Muscle of leg (tissue), 11 donors: ENCODE results near the gene WSCD1. TPM values are rescaled to one million over a fixed set of nuclear protein-coding genes. Genes with fewer than 3 reads are reported as not detected.
A peak's percentile ranks its signal among the peaks of the same experiment; 100 is the strongest.

Experiments
- DNase-seq: peaks from one replicate; pipeline ENCODE4 v3.0.0; 2013
- H3K27ac ChIP-seq: one replicate; pipeline ENCODE4 v1.5.1; 2013; ENCODE audit warnings: mild to moderate bottlenecking, low read length, control low read depth
- H3K27me3 ChIP-seq: one replicate; pipeline ENCODE4 v1.6.1; 2013; ENCODE audit warnings: low read length; ENCODE audit not compliant: control insufficient read depth, insufficient read depth
- H3K36me3 ChIP-seq: one replicate; pipeline ENCODE4 v1.6.1; 2013; ENCODE audit warnings: low read length; ENCODE audit not compliant: control insufficient read depth, insufficient read depth
- H3K4me1 ChIP-seq: one replicate; pipeline ENCODE4 v1.6.1; 2013; ENCODE audit warnings: low read length; ENCODE audit not compliant: control insufficient read depth, insufficient read depth
- H3K4me3 ChIP-seq: one replicate; pipeline ENCODE4 v1.5.1; 2013; ENCODE audit warnings: low read length, control low read depth
- H3K9me3 ChIP-seq: replicated peaks from 2 replicates; pipeline ENCODE4 v1.6.1; 2013; ENCODE audit warnings: low read depth, low read length; ENCODE audit not compliant: control insufficient read depth
- WGBS: methylation state at CpG from one replicate; pipeline ENCODE4 v1.1.5; 2013; ENCODE audit warnings: missing lambda C conversion rate; ENCODE audit not compliant: insufficient coverage; 5-methylcytosine and 5-hydroxymethylcytosine counted together
- polyA plus RNA-seq, 8 donors: library from polyadenylated mRNA; unstranded; fragments of 120-200 nt; gene quantifications; one replicate each; pipeline versions ENCODE4 v1.2.1 to v1.2.3, GENCODE V29; 2013; ENCODE audit warnings: inconsistent platforms in 1 of 8, low replicate concordance in 1 of 8; ENCODE audit not compliant: insufficient read length in 8 of 8, insufficient read depth in 1 of 8
- total RNA-seq: library from RNA; stranded (reverse); fragments of 120-200 nt; gene quantifications from one replicate; pipeline ENCODE4 v1.2.4, GENCODE V29; 2013

WSCD1 gene
- total and polyA plus RNA-seq, 9 donors = 32.0 to 44.2 (median 40.1) TPM

DNA sequence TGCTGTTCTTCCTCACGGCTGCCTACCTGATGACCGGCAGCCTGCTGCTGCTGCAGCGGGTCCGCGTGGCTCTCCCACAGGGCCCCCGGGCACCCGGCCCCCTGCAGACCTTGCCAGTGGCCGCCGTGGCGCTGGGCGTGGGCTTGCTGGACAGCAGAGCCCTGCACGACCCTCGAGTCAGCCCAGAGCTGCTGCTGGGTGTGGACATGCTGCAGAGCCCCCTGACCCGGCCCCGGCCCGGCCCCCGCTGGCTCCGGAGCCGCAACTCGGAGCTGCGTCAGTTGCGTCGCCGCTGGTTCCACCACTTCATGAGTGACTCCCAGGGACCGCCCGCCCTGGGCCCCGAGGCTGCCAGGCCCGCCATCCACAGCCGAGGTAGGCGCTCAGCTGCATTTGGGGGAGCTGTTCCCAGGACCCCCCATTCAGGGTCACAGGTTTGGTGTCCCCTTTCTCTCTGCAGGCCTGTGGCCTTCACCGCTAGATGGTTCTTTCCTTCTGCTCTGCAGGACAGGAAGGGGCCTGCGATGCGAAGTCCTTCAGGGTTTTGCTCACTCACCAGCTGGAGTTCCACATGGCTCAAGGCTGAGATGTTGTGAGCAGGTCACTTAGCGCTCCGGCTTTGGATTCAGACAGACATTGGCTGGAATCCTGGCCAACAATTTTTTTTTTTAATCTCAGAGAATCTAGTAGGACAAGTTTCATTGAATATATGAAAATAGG, 10.7 kb downstream of the WSCD1 start:
- peaks cover 15% of the 10 kb centered on the region for H3K36me3 ChIP-seq
- H3K27ac ChIP-seq = no peak overlapping the region
- H3K27me3 ChIP-seq = no peaks in the 10 kb centered on the region
- WGBS = 85% methylated on average over 32 of the region's 35 CpGs
- H3K4me3 ChIP-seq = no peak overlapping the region
- no peak for DNase-seq
- H3K9me3 ChIP-seq = no peaks in the 10 kb centered on the region
- peaks cover 91% of the 10 kb centered on the region for H3K4me1 ChIP-seq

DNA sequence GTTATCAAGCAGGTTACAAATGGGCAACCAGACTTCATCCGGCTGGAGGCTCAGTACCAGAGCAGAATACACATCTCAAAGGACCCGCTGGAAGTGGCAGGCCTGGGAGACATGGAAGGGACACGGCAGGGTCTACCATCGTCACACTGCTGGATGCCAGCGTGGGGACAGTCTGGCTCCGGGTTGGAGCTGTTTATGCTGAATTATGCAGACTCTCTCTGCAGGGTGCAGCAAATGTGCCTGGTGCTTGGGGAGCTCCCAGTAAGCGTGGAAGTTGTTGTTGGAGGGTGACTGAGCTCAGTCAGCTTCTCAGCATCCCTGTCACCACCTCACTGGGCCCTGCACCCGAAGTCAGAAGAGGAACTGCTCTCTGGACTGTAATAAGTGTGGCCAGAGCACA, 12.2 kb downstream of the WSCD1 start:
- Histone ChIP-seq H3K4me1 (peaks cover 80% of the 10 kb centered on the region), H3K36me3 (peaks cover 16% of the 10 kb centered on the region), H3K27ac (peak overlapping the region; percentile 53), H3K27me3 (no peaks in the 10 kb centered on the region), H3K9me3 (no peaks in the 10 kb centered on the region), H3K4me3 (no peak overlapping the region)
- WGBS = 70% methylated on average over 6 of the region's 8 CpGs
- DNase-seq = no peak

DNA sequence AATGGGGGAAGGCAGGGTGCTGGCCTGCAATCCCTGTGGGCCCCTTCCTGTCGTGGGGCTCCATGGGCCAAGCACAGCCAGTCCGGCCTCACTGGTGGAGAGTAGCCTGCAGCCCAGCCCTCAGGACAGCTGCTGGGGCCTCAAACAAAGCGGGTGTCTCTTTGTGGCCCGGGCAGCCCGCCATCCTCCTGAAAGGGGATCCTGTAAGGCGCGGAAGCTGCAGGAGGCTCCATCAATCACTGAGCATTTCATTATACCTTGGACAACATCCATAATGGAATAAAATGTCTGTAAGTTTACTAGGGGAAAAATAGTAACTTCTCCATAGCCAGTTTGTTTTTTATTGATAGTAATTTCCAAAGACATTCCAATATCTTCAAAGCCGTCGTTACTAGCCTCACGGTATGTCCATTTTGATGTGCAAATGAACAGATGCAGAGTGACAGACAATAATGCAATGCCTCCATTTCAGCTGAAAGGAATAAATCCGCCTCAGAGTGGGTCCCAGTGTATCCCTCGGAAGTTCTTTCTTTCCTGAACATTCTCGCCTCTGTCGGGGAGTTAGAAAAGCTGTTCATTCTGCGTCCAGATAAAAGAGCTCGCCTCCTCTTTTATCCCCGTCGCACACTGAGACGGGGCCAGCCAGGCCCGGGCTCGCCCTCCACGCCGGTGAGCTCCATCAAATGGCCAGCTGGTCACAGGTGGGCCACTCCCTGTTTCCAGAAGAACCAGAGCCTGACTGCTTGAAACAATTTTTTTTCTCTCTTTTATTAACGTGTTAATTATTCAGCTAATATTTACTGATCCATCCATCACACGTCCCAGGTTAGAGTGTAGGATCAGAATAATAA, 14.4 kb downstream of the WSCD1 start:
- no peak overlapping the region for H3K4me3 ChIP-seq
- 36% methylated on average over 15 of the region's 25 CpGs for WGBS
- DNase-seq = peak; percentile 91
- H3K9me3 ChIP-seq = no peaks in the 10 kb centered on the region
- H3K36me3 ChIP-seq = peaks cover 34% of the 10 kb centered on the region
- H3K4me1 ChIP-seq = peaks cover 59% of the 10 kb centered on the region
- H3K27ac ChIP-seq = peak overlapping the region; percentile 92
- no peaks in the 10 kb centered on the region for H3K27me3 ChIP-seq

DNA sequence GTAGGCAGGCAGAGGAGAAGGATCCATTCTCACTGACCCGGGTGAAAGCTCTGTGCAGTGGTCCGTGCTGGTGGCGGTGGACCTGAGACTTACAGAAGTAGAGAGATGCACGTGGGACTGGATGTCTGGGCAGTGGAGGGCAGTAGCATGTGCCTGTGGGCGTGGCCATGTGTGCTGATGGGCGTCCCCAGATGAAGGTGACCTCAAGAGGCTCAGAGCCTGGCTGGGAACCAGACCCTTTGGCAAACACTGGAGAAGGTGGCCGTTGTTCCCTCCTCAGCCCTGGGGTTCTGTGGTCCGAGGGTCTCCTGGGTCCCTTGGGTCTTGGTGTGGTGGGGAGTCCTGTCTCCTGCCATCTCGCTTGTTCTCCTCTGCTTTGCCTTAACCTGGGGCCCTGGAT, 15.6 kb downstream of the WSCD1 start:
- WGBS = 78% methylated on average over 6 of the region's 9 CpGs
- Histone ChIP-seq H3K9me3 (no peaks in the 10 kb centered on the region), H3K4me3 (no peak overlapping the region), H3K4me1 (peaks cover 57% of the 10 kb centered on the region), H3K36me3 (peaks cover 40% of the 10 kb centered on the region), H3K27me3 (no peaks in the 10 kb centered on the region), H3K27ac (peak overlapping the region; percentile 92)
- peak; percentile 36 for DNase-seq

DNA sequence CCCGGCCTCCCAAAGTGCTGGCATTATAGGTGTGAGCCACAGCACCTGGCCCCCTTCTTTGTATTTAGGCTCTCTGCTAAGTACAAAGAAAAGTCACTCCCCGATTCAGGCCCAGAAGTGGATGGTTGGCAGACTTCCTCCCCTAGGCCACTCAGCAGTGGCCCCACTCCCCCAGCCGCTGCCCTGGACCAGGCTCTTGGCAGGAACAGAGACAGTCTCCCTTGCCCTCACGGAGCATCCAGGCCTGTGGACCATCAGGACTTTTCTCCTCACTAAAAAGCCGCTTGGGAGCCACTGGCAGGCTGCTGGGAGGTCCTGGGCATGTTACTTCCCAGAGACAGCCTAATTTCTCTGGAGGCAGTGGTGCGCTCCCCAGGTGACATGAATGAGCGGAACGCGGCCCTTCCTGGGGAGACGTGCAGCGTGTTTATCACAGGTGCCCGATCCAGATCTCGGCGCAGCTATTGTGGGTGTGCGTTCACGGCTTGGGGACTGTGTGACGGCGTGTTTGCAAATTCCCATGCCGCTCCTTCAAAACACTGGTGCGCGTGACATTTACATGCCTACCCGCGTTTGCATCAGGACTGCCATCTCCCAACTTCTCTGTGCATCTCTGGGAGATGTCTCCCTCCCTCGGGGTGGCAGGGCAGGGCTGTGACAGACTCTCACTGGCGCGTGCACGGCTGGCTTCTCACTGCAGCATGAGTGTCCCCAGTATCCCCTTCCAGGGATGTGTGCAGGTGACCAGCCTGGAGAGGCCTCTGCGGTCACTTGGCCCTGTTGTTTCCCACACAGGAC, 16.6 kb downstream of the WSCD1 start:
- 86% methylated on average over 28 of the region's 28 CpGs for WGBS
- no peak for DNase-seq
- Histone ChIP-seq H3K27me3 (no peaks in the 10 kb centered on the region), H3K4me1 (peaks cover 58% of the 10 kb centered on the region), H3K4me3 (no peak overlapping the region), H3K27ac (no peak overlapping the region), H3K36me3 (peaks cover 36% of the 10 kb centered on the region), H3K9me3 (no peaks in the 10 kb centered on the region)

GRCh38 chr17:6088141-6088540, 18.0 kb downstream of the WSCD1 start:
- Histone ChIP-seq H3K4me3 (no peak overlapping the region), H3K27ac (no peak overlapping the region), H3K4me1 (peaks cover 56% of the 10 kb centered on the region), H3K27me3 (no peaks in the 10 kb centered on the region), H3K36me3 (peaks cover 32% of the 10 kb centered on the region), H3K9me3 (no peaks in the 10 kb centered on the region)
- WGBS = 78% methylated on average over 1 of the region's 4 CpGs
- no peak for DNase-seq

DNA sequence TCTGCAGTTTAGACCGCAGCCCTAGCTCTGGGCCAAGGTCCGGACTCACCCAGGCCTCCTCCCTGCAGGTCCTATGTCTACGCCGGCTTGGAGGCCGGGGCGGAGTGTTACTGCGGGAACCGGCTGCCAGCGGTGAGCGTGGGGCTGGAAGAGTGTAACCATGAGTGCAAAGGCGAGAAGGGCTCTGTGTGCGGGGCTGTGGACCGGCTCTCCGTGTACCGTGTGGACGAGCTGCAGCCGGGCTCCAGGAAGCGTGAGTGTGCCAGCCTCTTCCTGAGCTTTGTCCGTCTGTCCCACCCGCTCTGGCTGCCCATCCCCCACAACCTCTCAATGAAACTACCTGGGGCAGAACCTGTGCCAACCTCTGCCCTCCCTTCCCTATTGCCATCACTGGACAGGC, 20.1 kb downstream of the WSCD1 start:
- Histone ChIP-seq H3K27ac (no peak overlapping the region), H3K27me3 (no peaks in the 10 kb centered on the region), H3K4me3 (no peak overlapping the region), H3K9me3 (no peaks in the 10 kb centered on the region), H3K4me1 (peaks cover 52% of the 10 kb centered on the region), H3K36me3 (peaks cover 48% of the 10 kb centered on the region)
- DNase-seq = no peak
- WGBS = 79% methylated on average over 17 of the region's 20 CpGs

DNA sequence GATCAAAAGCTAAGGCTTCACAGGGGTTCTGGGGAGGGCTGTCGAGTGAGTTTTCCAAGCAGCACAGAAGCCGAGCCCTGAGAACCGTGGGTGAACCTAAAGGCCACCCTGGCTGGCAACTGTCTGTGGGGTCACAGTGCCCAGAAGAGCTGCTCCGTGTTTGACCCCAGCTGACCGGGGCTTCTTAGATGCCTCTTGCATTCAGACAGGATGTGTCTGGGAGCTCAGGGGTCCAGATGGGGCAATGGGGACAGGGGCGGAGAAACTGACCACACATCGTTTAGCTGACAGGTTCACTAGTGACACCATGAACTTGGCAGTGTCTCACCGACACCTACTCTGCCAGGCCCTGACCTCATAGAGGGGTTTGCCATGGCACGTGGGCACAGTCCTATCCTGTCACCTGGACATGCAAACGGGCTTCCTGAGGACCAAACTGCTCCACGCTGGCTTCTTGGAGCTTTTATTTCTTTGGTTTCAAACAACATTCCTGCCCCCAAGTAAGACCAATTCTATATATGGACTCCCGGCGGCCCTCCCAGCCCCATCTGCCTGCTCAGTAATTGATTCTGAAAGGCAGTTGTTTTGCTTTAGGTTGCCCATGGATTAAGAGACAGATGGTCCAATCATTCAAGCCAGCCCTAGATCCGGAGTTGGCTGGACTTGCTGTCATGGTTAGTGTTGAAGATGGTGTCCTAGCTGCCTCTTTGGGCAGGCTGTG, 22.2 kb downstream of the WSCD1 start:
- peak; percentile 91 for DNase-seq

DNA sequence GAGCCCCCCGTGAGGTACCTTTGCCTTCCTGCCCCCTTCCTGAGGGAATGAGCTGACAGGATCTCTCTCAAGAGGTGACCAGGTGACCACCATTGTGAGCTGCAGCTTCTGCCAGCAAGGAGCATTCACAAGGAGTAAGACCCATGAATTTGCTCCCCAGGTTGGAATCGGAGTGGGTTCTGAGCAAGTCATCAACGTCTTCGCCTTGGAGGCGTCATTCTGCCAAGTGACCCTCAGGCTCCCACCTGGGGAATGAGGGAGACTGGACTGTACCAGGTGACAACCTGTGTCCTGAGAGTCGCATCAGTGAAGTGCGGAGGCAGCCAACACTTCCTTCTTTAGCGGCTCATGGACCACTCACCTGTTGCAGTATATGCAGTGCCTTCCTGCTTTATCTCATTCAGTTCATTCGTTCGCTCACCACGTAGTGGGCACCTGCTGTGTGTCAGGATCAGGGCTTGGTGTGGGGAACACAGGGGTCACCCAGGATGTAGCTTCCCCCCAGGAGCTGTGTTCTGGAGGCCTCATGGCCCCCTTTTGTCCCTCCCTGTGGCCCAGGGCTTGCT, 22.8 kb downstream of the WSCD1 start:
- H3K4me3 ChIP-seq = no peak overlapping the region
- WGBS = 87% methylated on average over 11 of the region's 11 CpGs
- H3K27ac ChIP-seq = peak overlapping the region; percentile 77
- H3K4me1 ChIP-seq = peaks cover 63% of the 10 kb centered on the region
- peaks cover 61% of the 10 kb centered on the region for H3K36me3 ChIP-seq
- no peaks in the 10 kb centered on the region for H3K27me3 ChIP-seq
- H3K9me3 ChIP-seq = no peaks in the 10 kb centered on the region
- DNase-seq = no peak

More for the DNA sequence above, 22.2 kb downstream of the WSCD1 start:
- 83% methylated on average over 11 of the region's 14 CpGs for WGBS
- H3K9me3 ChIP-seq = no peaks in the 10 kb centered on the region
- peak overlapping the region; percentile 86 for H3K27ac ChIP-seq
- H3K4me3 ChIP-seq = no peak overlapping the region
- peaks cover 57% of the 10 kb centered on the region for H3K4me1 ChIP-seq
- H3K36me3 ChIP-seq = peaks cover 64% of the 10 kb centered on the region
- H3K27me3 ChIP-seq = no peaks in the 10 kb centered on the region
